ENCODE results near the gene USH2A.

GRCh38 chr1:215844777-215845176 lies 578.5 kb downstream of the USH2A start:
- no peak for TF ChIP-seq CTCF (IDR thresholded peaks at IDR 0.05)
- TF ChIP-seq POLR2A (IDR thresholded peaks at IDR 0.05): no peak
- no peak for TF ChIP-seq POLR2AphosphoS5 (IDR thresholded peaks at IDR 0.05)

Data from breast epithelium (tissue), 3 donors.